ENCODE results near the gene ABCA4. TPM values are rescaled to one million over a fixed set of nuclear protein-coding genes. Genes with fewer than 3 reads are reported as not detected.
A peak's percentile ranks its signal among the peaks of the same experiment; 100 is the strongest.

Gene ABCA4
- total RNA-seq, 1 donor from 2014 or later, result 3.8 TPM

DNA sequence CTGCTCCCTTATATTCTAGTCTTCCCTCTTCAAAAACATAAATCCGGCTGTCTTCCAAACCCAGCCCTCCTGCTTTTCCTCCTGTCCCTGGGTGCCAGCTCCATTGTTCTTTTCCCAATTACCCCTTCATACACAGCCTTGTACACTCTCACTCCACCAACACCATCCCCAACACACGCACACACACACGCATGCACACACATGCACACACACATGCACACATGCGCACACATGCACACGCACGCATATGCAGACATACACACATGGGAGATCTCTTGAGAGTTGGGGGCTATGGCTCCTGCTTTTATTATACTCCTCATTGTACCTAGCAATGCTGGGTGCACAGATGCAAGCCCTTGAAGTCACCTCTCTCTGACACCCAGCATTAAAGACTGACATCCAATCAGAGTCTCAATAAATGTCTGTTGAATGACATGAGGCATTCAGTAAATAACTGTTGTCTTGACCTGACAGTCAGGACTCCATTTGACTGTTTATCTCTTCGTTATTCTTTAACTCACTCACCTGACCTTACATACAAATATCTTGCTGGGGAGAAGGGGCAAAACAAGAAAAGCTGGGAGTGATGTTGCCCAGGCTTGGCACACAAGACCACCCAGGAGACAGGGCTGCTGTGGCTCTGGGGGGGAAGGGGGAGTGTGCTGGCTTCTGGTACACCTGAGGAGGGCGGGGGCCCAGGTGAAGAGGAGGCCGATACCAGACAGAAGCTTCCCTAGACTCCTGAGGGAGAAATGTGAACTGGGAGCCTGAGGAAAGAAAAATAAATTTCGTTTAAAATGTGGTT lies 16.0 kb downstream of the ABCA4 start:
- DNase-seq, result peak; percentile 17

DNA sequence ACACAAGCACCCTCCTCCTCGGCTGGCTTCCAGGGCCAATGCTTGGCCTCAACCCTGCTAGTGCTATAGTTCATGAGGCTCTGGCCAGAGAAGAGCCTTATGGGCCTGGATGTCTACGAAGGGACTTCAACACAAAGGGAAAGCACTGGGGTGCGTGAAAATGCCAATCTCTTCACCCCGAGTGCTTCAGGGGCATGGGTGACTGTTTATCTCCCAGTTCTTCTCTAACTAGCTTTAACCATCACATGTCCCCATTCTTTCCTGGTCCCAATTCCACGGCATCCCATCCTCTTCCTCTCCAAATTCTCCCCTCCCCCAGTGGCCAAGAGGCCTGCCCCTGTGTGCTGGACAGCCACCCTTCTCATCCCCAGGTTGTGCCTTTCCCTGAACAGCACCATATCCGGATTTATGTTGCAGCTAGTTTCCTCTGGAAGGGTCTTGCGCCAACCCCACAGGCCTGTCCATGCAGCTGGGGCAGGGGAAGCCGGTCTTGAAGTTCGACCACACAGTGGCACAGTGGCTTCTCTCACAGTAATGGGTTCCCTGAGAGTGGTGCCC lies 16.7 kb downstream of the ABCA4 start:
- no peak for DNase-seq

DNA sequence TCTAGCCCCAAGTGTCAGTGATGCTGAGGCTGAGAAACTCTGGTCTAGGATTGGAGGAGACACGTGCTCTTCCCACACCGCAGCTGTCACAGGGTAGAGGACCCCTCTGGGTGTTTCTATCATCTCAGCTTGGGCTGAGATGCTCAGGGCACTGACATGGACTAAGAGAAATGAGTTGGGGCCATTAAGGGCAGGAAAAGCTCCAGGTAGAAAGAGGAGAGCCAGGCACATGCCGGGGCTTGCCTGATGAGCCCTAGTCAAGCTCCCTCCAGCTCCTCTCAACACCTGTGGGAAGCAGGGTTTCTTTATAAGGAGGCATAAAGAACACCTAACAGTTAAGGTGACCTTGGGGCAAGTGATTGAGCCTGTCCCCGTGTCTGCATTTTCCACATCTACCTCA lies 17.3 kb downstream of the ABCA4 start:
- DNase-seq, result no peak

DNA sequence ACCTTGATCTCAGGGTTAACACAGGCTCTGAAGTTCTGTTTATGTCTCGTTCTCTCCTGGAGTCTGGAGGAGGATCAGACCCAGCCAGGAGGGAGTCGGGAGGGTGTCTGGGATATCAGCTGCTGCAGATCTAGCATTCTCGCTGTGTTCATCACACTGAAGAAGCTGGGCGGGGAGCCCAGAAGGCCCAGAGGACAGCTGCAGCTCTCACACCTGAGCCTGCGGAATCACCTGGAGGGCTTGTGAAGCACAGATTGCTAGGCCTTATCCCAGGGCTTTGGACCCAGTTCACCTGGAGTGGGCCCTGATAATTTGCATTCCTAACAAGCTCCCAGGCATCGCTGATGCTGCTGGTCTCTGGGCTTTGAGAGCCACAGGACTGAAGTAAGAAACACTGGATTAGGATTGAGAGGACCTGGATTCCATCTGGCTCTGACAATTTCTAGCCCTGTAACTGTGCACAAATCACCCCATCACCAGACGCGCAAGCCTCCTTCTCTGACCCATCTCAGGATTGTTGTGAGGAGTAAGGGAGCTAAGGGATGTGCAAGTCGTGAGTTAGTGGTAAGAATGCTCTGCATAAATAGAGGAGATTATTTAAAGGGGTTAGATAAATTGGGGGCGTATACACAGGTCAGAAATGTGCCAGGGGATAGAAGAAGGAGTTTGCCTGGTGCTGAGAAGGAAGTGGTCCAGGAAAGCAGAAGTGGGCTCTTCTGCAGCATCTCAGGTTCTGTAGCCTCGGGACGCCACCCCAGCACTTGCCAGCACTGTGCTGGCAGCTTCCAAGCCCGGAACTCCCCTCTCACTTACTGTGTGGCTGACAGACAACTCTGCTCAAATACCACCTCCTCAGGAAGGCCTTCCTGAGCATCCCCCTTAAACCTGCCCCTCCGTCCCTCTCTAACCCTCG lies 19.1 kb downstream of the ABCA4 start:
- DNase-seq, result no peak

DNA sequence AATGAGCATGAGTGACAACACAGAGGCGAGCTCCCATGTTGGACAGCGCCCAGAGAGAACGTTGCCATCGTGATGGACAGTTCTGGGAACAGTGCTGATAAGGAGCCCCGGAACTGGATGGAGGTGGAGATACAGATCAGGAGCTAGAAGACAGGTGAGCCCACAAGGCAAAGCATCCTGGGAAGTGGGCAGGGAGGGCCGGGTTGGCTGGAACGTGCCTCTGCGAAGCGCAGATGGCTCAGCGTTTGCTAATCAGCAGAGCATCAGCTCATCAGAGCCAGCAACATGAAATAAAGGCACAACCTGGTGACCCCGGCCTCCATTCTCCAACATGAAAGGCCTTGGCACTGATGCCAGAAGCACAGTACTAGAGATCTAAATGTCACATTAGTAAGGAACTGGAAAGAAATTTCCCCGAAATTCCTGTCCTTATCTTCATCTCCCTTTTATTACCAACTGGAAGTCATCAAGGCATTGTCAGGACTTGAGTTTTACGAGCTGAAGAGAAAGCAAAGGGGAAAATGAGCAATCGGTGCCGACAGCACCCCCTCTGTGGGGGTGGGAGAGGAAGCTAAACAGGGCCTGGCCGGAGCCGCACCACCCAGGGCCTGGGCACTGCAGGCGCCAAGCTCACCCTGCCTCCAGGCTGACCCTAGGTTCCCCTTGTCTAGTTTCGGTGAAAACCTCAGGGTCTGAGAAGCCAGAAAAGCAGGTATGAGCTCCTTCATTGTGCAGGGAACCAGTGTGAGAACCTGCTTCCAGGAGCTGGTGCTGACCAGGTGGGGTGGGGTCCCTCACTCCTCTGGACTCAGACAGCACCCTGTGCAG lies 19.9 kb downstream of the ABCA4 start:
- no peak for DNase-seq

DNA sequence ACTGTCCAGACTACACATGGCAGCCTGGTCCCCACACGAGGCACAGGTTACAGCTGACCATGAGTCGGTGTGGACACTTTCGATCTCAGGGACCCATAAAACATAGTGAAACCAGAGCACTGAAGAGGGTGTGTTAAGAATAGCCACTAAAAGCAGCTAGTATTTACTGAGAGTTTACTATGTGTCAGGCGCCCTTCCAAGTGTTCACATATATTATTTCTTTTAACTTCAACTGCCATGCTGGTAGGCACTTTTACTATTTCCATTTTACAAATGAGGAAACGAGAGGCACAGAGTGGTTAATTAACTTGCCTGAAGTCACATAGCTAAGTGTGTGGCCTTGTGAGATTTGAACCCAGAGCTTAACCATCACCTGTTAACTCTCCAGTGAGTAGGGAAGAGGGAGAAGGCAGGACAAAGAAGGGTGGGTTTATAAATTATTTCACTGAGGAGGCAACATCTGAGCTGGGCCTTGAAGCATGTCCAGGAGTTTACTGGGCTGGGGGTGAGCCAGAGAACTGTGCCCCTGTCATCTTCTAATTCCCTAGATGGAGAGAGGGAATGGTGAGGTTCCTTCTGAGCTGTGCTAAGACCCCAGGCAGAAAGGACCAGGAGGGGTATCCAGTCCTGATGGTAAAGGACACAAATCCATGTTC lies 20.7 kb downstream of the ABCA4 start:
- no peak for DNase-seq

DNA sequence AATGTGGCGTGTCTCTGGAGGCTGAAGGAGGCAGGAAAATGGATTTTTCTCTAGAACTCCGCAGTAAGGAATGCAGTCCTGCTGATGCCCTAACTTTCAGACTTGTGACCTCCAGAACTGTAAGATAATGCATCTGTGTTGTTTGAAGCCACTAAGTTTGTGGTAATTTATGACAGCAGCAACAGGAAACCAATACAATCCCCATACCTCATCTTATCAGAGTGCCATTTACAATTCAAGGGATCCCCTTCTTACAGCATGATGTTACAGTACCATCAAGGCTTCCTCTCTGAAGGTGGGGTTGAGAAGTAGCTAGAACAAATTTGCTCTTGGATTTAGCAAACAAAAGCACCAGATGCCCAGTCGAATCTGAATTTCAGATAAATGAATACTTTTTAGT lies 21.6 kb downstream of the ABCA4 start:
- no peak for DNase-seq

DNA sequence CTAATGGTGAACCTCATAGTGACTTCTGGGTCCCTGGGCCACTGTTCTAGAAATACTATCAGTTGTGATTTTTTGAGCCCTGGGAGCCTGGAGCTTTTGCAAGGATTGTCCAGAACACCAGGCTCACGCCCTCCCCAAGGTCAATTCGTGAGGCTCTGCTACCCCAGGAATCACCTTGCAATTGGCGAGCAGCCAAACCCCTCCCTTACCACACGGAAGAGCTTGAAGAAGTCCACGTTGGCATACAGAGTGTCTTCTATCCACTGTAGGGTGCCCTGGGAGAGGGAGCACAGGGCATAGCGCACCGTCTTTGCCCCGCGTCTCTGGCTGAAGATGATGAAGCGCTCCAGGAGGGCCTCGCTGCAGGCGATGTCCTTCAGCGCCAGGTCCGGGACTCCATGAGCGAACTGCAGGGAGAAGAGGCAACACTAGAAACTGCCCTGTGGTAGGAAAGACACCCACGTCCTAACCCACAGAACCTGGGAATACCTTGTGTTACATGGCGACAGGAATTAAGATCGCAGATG lies 22.3 kb downstream of the ABCA4 start:
- DNase-seq, result no peak

DNA sequence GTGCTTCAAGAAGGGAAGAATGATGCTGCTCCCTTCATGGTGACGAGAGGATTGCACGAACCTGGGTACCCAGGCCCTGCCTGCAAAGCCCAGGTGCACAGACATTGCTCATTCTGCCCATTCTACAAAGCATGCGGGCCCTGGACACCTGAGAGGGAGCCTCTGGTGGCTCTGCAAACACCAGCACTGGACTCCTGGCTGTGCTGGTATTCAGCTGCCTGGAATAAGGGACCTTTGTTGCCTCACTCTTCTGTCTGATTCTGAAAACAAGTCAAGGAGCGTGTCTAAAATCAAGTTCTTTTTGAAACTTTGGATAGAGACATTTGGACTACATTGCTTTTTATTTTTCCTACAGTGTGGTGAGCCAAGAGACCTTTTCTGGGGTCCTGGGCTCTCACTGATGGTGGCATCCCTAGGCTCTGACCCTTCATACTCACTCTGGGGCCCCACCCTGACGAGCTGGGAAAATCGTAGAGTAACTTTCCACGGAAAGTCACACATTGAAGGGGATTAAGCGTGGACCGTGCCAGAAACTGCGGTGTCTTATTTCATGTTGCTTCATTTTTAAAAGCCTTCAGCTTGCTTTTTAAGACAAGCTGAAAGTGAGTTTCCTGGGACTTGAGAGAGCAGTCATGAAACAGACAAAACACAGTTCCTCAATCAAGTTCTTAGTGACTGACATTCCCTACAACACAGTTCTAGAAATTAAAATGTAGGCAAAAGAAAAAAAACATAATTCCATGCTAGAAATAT lies 24.0 kb downstream of the ABCA4 start:
- DNase-seq, result peak; percentile 78

DNA sequence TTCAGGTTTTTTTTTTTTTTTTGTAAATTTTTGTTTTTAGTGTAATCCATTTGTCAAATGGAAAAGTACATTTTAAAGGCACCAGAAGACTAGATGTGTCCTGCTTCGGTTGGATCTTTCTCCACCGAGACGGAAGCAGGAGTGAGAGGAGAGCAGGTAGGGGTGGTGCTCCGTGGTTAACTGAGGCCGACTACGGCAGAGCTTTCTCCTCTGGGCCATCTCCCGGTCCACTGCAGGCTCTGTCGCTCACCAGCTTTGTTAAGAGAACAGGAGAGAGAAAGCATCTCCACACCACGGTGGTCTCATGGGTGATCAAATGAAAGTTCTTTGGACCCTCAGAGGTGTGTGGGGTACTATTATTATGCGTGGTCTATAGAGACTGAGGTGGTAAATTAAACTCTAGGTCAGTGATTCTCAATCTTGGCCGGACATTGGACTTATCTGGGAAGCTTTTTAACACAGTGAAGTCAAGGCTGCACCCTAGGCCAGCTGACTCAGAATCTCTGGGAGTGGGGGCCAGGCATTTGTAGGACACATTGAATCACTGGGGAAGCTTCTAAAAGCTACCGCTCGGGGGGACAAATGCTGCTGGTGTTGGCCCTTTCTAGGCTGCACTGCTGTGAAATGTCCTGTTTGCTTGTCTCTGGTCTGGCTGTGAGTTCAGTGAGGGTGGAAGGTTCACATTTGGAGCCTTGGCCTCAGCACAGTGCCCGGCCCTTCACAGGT lies 25.0 kb downstream of the ABCA4 start:
- DNase-seq, result no peak

DNA sequence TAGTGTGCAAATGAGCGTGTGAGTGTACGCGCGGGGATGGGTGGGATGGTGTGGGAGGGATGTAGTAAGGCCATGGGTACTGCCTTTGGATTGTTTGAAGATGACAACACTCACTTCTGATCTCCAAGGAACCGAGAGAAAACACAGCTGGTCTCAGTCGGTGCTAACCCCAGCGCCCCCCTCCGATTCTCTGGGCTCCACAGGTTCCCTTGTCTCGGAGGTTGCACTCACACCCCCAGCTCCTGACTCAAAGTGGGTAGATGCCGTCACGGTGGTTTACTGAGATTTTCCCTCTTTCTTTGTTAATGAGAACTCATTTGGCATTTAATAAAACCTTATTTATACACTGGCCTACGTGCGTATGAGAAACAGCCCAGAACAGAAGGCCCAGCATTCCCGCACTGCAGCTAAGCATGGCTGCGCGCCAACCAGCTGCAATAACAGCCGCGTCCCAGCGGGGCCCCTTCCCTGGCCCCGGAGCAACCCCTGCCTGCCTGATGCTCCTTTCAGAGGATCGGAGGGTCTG lies 25.8 kb downstream of the ABCA4 start:
- peak; percentile 96 for DNase-seq

DNA sequence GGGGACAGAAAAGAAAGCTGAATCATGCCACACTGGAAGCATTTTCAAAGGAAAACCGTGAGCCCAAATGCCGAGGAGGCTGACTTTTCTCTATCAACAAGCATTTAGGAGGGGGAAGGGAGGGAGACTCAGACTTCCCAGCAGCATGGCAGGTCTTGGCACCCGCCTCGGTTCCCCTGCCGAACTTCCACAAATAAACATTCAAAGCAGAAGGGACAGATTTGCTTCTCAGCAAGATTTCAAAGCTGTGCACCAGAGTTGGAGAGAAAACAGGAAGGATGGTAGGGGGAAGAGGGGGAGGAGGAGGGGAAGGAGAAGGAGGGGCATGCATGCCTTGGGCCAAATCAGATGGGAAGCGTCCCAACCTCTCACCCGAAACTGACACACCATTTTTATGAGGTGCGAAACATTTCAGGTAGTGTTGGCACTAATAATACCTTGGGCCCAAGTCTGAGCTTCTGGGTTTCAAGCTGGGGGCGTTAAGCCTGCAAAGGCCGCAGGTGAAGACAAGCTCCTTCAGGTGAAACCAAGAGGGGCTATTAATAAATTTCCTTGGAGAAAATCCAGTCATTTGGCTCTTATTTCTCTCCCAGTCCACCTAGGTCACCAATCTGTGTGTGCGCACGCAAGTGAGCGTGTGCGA lies 26.4 kb downstream of the ABCA4 start:
- DNase-seq, result peak; percentile 80

DNA sequence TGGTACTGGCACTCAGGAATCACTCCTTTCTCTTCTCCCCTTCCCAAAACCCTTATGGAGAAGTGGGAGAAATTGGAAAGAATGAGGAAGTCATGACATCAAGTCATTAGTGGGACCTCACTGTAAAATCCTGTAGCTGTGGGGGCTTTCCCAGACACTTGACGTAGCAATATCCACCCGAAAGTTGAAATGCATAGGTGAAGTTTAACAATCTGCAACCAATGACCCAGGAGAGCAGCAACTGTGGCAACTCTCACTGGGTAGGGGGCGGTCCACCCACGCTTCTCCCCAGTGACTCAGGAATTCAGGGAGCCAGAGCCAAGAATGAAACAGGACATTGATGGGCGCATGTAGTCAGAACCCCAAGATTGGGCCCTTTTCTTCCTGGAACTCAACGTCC lies 27.0 kb downstream of the ABCA4 start:
- DNase-seq, result no peak

DNA sequence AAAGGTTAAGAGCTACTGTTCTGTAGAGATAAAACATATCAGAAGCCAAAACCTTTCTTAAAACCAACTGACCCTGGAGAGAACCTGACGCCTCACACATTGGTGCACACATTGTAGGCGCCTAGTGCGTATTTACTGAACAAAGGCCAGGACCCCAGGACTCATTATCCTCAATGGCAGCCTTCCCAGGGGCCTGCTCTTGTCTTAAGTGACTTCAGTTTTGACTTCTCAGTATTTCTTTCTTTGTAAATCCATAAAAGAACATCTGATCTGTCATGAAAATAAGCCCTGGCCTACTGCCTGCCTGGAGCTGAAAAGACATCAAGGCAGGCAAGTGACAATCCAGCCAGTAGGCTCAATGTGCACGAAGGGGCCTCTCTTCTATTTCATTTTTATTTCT lies 27.6 kb downstream of the ABCA4 start:
- DNase-seq, result peak; percentile 32

DNA sequence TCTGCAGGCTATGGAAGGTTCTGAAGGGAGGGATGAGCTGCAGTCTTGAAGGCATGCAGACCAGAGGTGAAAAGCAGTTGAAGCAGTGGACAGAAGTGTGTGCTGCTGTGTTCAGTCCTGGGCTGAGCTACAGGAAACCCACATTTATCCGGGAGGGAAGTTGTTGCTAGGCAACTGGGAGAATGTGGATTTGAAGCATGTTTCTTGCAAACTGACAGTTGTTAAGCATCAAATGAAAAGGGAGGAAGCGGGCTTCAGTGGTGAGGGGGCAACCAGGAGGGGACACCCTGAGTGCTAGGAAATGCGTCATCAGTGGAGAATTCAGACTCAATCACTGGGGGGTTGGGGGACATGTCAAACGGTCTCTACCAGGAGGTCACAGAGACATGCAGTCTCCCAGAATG lies 28.7 kb downstream of the ABCA4 start:
- peak; percentile 86 for DNase-seq

DNA sequence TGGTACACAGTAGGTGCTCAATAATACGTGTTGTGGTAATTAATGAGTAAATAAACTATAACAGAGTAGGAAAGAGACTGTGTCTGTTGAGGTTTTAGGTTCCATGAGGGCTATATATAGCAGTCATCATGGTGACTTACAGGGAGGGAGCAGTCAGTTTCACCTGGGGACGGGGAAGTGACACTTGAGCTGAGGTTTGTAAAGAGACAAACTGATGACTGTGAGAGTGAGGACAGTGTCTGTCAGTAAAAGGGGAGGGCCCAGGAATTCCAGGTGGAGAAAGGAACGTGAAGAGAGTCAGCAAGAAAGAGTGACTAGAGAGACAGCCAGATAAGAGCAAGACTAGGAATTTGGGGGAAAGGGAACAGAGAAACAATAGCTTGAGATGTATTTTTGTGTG lies 30.2 kb downstream of the ABCA4 start:
- no peak for DNase-seq

DNA sequence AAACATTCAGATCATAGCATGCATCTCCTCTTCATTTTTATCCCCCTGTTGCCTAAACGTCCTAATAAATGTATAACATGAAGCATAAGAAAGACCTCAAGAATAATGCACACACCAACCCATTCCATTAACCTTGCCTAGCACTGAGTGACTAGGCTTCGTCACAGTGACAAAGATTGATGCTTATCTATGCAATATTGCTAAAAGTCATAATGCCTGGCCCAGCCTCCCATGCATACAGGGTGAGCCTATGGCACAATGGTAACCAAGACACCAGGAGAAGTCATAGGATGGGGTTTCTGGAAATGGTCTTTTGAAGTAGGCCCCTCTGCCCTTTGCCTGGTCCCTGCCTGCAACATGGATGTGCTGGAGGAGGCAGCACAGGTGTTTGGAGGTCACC lies 33.8 kb downstream of the ABCA4 start:
- no peak for DNase-seq

DNA sequence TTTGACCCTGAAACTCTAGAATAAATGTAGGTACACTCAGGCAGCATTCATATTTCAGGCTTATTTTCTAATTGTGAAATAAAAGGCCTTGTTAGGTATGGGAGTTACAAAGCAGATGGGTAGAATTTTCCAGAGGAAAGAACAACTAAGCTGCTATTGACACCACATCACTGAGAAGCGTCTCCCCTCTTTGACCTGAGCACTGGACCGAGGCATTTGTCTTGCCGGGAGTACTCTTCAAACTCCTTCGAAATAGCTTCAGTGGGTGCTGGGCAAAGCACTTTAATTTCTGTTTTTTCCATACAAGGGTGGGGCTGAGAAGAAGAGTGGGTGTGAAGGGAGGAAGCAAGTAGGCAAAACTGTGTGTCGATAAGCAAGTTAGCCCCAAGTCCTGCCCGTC lies 36.4 kb downstream of the ABCA4 start:
- no peak for DNase-seq

DNA sequence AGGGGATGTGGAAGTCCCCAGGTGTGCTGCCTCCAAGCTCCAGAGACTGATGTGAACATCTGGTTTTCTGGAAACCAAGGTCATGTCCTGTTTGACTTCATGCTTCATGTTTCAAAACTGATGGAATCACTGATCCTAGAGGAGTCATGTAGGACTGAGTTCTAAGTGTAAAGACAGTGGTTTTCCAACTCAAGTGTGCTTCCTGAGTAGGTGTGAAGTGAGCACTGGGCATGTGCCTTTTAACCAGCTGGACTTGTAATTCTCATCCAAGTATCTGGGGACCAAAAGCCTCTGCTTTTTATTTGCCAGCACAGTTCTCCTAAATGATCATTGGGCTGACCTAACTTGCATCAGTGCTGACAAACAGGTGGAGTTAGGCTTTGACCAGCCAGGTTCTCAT lies 36.9 kb downstream of the ABCA4 start:
- no peak for DNase-seq
